DLD1 (cell line): ENCODE results near the gene KCNQ1.

ENCODE experiments used
- in situ Hi-C: cut with HindIII; loops from 2 replicates; pipeline ENCODE4 v1.10.0; 2017; ENCODE audit warnings: low sequenced_read_pairs

The KCNQ1 gene

DNA sequence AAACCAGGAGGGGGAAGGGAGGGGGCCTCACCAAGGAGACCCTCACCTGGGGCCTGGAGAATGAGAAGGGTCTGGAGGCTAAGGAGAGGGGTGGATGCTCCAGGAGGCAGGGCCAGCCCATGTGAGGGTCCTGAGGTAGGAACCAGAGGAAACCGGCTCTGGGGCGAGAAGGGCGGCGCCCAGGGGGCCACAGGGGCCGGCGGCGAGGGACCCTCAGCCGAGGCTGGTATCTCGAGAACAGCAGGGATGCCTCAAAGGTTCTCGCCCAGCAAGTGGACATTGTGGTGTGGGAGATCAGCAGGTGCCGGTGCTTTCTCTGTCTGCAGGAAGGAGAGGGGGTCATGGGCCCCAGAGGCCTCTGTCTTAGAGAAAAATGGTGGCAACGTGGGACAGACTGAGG is 392.8 kb downstream of the KCNQ1 start:
- in situ Hi-C loops, result no loop called here

DNA sequence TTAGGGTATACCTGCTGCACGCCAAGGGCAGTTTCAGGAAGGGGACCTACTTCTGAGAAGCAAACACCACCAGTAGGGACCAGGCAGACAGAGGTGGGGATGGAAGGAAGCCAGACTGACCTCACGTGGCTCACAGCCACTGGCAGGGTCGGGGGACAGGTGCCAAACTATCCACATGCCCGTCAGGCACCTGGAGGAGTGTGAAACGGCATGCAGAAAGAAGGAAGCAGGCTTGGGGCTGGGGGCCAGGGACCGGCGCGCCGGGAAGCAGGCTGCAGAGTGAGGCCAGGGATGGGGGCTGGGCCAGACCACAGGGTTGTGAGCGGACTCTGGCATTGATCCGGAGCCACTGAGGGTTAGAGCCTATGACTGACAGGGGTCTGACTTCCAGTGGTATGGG is 393.3 kb downstream of the KCNQ1 start:
- in situ Hi-C loops, result no loop called here

DNA sequence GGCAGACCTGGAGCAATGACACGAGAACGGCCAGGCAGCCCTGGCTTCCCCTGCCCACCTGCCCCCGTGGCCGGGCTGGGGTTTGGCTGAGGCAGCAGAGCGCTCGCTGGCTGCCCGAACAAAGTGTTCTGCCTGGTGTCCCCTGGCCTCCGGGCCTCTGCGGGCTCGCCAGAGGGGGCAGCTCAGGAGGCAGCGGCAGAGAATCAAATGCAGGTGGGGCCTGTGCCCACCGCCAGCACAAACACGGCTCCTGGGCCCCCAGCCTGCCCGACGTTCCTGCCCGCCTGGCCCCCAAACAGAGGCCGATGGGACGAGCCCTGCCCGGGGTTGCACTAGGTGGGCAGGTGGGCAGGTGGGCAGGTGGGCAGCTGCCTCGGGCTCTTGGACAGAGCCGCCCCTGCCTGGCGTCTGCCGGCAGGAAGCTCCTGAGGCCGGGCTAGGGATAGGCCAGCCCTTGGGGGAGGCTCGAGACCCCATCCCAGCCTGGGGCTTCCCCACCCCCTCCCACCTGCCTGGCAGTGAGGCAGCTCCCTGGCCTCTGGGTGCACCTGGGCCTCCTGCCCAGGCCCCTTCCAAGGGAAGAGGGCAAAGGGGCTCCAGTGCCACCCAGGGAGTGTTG is 394.0 kb downstream of the KCNQ1 start:
- in situ Hi-C loops, result no loop called here

DNA sequence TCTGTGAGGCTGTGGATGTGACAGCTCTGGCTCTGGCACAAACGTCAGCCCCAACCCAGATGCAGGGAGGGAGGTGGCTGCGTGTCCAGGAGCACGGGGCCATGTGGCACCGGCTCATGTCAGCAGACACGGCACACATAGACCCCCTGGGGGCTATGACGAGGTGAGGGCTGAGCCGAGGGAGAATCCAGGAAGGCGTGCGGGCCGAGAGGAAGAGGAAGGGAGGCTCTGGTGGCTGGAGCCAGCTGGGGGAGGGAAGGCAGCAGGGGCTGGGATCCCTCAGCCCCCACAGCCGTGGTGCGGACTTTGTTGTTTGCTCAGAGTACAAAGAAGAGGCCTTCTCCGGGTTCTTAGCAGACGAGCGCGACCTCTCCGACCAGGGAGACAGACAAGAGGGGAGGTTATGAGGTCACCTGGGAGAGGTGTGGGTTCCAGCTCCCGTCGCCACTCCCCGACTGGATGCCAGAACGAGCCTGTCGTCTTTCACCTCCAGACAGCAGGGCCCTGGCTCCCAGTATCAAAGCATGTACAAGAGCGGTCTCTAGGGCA is 394.7 kb downstream of the KCNQ1 start:
- in situ Hi-C loops, result no loop called here

DNA sequence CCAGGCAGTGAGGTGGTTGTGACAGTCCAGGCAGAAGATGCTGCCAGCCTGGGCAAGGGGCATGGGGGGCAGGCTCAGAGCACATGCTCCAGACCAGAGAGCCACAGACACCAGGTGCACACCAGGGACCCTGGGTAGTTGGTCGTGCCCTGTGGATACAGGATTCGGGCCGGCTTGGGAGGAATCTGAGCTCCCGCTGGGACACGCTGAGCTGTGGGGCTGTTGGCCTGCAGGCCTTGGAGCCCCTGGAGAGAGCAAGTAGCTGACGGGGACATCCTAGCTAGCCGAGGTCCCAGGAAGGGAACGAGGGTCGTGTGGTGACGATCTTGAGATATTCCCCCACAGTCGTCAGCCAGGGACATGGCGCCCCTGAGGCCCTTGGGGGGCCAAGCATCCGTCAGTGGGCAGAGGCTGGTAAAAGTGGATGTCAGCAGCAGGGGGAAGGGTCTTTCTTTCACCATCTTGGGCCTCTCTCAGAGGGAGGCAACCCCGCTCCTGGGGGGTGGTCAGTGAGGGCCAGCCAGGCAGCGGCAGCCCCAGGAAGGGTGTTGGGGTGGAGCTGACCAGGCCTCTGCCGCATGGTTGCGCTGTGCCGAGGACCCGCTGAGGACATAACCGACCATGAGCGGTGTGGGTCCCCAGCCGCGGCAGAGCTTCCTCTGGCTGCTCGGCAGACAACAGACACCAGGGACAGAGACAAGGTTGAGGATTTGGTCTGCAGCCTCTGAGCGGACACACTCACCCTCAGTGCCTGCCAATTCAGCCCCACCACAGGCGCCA is 396.8 kb downstream of the KCNQ1 start:
- in situ Hi-C loops, result no loop called here

DNA sequence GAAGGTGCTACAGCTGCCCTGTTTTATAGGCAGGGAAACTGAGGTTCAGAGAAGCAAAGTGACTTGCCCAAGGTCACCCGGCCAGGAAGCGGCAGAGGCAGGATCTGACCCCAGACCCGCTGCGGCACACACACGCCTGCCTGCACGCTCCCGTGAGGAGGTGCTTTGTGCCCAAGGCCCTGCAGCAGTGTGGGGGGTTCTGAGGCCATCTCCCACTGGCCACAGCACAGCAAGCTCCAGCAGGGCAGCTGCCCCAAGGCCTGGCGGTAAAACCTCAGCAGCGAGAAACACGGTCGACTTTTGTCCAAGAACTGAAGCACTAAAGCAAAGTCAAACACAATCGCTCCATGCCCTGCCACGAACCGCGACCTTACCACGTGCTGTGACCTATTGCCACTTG is 398.1 kb downstream of the KCNQ1 start:
- in situ Hi-C loops, result no loop called here

DNA sequence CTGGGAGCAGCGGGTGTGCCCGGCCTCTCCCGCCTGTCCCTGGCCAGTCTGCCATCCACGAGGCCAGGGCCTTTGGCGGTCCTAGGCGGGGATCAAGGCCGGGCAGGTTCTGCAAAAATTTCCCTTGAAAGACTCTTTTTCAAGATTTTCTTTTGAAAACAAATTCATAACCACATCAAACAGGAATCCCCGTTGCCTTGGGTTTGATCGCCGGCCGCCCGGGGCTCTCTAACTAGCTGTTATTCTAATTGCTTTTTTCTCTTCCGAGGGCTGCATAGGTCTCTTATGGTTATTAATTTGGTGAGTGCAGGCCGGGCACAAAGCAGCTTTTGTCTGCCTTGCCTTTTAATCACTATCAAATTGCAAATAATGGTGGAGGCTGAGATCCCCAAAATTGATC is 398.7 kb downstream of the KCNQ1 start:
- in situ Hi-C loops, result no loop called here

DNA sequence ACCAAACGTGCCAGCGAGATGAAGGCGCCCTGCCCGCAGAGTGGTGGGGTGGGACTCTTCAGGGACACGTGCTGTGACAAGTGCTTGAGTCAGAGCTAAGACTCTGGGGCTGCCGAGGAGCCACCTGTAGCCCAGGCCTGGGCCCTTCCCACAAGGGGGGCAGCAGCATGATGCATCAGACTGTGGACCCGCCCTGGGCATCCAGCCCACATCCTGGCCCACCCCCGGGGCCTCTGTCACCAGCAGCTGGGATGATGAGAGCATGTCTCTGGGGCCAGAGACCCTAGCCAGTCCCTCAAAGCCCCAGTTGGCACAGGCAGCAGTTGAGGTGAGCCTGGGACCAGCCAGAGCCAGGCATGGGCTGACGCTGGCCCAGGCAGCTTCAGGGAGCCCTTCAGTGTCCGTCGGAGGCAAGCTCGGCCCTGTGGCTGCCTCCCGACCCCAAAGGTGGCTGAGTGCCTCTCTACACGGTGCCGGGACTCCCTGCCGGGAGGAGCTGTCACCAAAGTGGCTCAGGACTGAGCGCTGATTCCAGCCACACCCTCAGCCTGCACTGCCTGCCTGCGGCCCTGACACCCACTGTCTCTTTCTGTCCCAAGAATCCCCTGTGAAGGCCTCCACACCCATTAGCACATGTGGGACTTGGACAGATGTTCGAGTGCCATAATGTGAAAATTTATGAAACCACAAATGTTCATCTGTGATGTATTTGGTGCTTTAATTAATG is 399.5 kb downstream of the KCNQ1 start:
- in situ Hi-C loops, result no loop called here

DNA sequence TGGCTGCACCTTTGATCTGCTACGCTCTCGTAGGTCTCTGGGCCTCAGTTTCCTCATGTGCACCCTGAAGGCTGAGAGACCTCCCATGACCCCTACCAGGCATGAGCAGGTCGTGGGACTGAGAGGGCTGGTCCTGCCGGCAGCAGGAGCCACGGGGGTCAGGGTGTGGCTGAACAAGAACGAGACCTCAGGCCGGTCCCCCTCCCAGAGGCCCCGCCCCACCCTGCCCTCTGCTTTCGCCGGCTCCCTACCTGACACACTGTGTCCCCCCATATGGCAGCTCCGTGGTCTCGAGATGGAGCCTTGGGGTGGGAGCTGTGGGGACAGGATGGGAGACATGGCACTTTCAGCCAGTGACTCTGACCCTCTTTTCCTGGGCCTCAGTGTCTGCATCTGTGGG is 400.2 kb downstream of the KCNQ1 start:
- in situ Hi-C loops, result no loop called here

DNA sequence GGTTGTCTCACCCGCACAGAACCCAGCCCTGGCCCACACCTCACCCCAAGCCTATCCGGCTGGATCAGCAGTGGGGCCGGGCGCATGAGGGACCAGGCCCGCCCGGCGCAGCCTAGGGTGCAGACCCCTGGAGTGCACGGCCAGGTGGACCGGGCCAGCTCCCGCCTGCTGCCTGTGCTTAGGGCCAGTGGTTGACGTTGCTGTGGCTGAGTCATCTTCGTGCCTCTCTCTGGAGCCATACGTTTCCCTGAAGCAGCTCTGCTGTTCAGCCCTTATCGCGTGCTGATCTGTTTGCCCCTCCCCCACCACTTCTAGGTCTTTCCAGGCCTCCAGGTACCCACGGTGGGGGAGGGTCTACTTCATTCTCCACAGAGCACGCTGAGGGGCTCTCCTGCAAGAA is 401.2 kb downstream of the KCNQ1 start:
- in situ Hi-C loops, result no loop called here

DNA sequence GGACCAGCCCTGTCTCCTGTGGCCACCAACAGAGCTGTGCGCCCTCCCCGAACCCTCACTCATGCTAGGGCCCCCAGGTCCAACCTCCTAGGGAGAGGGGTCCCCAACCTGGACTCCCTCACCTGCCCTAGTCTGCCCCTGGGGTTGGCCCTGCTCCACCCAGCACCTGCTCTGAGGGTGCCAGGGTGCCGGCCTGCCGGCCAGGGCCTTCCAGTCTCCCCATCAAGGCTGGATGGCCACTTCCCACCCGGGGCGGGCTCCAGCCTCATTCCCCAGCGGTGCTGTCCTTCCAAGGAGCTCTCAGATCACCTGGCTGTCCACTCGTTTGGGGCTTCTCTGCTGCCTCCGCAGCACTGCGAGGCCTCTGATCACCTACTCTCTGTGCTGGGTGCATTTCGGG is 401.7 kb downstream of the KCNQ1 start:
- in situ Hi-C loops, result no loop called here

DNA sequence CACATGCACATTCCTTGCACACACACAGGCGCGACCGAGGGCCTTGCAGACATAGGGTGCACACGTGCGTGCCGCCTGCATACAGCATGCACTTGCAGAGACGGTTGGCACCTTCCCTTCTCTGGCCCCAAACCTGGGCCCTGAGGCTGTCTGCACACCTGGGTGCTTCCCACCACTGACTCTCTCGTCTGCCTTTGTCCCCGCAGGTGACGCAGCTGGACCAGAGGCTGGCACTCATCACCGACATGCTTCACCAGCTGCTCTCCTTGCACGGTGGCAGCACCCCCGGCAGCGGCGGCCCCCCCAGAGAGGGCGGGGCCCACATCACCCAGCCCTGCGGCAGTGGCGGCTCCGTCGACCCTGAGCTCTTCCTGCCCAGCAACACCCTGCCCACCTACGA is 402.8 kb downstream of the KCNQ1 start:
- in situ Hi-C loops, result no loop called here

DNA sequence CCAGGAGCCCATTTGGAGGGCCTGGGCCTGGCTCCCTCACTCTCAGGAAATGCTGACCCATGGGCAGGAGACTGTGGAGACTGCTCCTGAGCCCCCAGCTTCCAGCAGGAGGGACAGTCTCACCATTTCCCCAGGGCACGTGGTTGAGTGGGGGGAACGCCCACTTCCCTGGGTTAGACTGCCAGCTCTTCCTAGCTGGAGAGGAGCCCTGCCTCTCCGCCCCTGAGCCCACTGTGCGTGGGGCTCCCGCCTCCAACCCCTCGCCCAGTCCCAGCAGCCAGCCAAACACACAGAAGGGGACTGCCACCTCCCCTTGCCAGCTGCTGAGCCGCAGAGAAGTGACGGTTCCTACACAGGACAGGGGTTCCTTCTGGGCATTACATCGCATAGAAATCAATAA is 403.7 kb downstream of the KCNQ1 start:
- in situ Hi-C loops, result no loop called here

DNA sequence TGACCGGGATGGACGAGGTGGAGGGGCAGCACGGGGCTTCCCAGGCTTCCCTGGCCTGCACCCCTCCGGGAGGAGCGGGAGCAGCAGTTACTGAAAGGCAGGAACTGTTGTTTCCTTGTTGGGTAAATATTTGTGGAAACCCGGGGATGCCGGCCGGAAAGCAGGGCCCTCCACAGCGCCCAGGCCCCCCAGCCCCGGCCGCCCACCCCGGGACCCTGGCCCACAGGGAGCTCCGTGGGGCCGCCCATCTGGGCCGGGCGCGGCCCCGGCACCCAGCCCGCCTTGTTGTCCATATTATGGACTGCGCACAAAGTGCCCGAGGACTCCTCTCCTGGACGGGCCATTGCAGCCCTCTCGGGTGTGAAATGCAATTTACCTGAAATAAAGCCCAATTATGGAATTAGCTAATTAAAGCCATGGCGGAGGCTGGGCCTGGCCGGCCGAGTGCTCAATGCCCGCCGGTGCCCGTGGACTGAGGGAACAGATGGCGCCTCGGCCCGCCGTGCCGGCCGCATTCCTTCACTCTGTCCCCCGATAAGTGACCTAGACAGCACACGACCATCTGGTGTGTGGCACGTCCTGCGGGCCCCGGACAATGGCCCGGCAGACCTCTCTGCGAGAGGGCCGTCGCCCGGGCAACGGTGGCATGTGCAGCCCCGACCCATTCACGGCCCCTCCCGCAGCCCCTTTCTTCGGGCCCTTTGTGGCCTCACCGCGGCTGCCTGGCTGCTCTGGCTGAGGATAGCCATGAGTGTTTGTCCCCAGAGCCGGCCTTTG is 405.4 kb downstream of the KCNQ1 start:
- in situ Hi-C loops, result no loop called here

DNA sequence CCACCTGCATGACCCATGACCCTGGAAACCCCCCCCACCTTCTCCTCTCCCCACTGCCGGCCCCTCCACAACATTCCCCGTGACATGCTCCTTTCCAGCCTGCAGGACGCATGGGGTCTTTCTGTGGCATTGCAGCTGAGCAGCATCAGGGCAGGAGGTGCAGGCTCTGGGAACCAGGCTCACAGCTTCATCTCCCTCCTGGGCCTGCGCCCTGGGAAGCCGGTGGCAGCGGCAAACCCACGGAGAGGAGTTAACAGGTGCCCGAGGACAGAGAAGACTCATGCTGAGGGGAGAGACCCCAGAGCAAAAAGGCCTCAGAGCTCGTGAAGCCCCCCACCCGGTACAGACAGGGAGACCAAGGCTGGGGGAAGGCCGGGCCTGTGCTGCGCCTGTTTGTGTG is 408.6 kb downstream of the KCNQ1 start:
- in situ Hi-C loops, result no loop called here

DNA sequence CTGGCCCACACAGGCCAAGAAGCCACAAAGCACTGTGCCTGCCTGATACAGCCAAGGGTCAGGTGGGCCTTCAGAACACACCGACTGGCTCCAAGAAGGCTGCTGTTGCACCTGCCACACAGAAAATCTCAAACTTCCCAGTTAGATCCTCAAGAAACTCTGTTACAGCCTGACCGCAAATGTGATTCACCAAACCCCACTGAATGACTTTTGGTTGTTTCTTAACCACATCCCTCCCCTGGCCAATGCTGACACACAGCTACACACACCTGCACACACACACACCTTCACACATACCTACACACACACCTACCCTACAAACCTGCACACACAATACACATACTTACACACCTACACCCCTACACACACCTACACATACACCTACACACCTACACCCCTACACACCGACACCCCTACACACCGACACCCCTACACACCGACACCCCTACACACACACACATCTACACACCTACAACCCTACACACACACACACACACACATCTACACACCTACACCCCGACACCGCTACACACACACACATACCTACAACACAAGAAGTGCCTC is 409.3 kb downstream of the KCNQ1 start:
- in situ Hi-C loops, result no loop called here

DNA sequence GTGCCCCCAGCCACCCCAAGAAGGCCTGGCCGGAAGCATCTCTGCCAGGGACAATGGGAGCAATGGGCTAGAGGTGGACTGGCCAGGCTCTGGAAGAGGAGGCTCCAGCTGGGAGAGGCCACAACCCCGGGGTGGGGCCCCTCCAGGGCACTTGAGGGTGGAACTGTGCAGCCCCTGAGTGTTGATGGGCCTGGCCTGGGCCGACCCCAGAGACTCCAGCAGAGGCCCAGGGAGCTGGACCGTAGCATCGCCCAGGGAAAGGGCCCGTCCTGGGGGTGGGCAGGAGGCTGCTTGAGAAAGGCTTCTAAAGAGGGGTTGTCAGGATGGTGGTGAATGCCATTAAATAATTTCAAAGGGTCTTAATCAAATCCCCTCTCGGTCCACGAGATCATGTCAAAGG is 410.4 kb downstream of the KCNQ1 start:
- in situ Hi-C loops, result no loop called here

DNA sequence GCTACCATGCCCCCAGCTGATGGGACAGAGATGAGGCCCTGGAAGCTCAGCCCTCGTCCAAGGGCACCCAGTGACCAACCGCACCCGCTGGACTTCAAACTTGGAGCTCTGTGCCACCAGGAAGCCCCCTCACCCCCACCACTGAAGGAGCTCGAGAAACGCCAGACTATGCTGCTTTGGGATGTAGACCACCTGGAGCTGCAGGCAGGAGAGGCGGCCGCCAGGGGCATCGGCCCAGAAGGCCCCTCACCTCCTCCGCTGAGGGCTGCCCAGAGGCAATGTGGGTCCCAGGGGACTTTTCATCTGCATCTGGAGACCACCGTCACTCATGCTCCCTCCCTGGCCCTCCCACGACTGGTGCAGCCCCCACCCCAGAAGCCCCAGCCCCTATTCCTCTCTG is 412.5 kb downstream of the KCNQ1 start:
- in situ Hi-C loops, result no loop called here

DNA sequence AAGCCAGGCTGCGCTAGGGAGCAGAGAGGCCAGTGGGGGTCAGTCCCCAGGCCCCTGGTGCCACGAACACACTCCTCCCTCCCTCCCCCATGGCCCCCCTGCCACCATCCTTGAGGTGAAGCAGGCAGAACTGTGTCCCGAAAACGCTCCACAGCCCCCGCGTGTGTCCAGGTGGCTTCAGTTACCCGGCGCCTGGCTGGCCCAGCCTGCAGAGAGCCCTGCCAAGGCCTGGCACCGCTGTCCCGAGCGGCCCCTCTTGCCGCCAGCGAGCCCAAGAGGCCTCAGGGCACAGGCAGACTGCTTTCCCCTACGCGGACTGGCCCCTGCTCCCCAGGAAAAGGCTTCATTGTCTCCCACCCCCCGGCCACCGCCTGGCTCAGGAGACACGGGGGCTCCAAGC is 413.1 kb downstream of the KCNQ1 start:
- in situ Hi-C loops, result no loop called here

DNA sequence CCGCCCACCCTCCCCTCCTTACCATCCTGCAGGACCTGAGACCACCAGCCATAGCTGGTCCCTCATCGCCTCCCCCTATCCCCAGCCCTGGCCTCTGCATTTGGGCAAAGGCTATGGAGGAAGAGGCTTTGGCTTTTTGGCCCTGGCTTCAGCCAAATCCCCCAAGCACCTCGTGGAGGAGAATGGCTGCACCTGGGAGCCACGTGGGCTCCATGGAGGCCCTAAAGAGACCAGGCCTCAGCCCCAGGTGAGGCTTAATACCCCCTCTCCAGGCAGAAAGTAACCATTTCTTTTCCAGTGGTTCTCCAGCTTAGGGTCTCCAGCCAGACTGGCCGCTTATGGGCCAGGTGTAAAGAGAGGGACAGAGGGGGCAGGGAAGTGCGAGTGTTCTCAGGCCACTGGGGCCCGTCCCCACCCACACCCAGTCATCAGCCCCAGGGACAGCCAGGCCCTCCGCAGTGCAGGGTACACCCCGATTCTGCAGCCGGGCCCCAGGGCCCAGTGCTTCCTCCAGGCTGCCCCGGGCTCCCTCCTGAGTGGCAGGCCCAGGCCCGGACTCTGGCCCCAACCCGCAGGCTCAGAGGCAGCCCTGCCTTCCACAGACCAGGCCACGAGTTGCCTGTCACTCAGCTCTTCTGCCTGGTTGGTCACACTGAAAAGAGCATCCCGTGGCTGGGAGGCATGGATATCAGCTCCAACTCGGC is 414.3 kb downstream of the KCNQ1 start:
- in situ Hi-C loops, result no loop called here
